Stimulated activated CD4-positive, alpha-beta T cell treated with anti-CD3 and anti-CD28 coated beads, Interleukin-1b, Interleukin-23, amount 100 ng/mL, for 4 hours (primary cell): ENCODE measurements around the gene ATP13A5.

Experiments
- DNase-seq, 2 donors: peaks; one replicate each; pipeline ENCODE4 v3.0.0-alpha.2; 2020; ENCODE audit warnings: low read depth in 2 of 2

Gene ATP13A5

DNA sequence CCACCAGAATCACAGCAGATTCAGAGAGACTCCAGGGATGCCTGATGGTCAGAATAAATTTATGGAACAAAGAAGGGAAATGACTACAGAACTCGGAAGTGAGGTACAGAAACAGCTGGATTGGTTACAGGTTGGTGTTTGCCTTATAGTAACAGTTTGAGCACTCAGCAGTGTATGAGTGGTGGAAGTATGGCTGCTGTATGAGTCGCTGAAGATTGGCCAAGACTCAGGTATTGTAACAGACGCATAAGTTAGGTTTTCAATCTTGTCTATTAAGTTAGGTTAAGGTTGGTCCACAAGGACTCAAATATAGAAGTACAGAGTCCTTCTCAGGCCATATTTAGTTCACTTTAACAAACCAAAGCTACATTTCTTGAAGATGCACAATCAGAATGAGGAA lies 33.1 kb downstream of the ATP13A5 start:
- no peak for DNase-seq

DNA sequence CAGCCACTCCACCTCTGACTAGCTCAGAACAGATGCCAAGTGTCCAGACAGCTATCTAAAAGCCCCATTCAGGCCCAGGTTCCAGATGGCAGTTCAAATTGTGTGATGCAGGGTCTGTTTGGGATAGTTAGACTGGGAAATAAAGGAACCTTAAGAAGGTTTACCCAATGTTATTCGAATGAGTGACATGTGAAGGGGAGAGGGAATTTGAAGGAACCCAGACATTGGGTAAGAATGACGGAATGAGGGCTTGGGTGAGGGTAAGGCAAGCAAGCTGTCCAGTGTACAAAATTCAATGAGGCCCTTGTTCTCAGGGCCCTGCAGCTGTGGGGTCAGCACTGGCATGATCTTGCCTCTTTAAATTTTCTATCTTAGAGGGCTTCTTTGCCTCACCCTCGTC lies 34.1 kb downstream of the ATP13A5 start:
- DNase-seq = no peak

DNA sequence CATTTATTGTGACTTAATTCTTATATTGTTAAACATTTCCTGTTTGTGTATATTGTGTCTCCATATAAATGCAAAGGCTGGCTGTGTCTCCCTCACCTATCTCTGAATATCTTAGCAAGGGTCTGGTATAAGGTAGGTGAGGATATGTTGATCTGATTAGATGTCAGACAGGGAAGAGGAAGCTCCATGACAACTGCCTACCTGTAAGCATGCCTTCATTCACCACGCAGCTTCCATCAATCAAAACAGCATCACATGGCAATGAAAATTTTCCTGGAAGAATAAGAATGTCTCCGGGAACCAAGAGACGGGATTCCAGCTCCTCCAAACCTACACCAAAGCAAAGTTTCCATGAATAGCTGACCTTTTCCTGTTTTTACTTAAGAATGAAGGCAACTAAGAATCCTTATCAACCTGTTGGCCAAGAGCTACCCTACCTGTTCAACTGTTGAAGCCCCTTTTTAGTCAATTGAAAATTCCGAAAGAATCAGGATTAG lies 34.8 kb downstream of the ATP13A5 start:
- no peak for DNase-seq

- no peak for DNase-seq
Measured at GRCh38 chr3:193342551-193342950, 36.0 kb downstream of the ATP13A5 start.

- DNase-seq = no peak
Measured at GRCh38 chr3:193335031-193335430, 43.5 kb downstream of the ATP13A5 start.

GRCh38 chr3:193333229-193333628 lies 45.3 kb downstream of the ATP13A5 start:
- DNase-seq = no peak

DNA sequence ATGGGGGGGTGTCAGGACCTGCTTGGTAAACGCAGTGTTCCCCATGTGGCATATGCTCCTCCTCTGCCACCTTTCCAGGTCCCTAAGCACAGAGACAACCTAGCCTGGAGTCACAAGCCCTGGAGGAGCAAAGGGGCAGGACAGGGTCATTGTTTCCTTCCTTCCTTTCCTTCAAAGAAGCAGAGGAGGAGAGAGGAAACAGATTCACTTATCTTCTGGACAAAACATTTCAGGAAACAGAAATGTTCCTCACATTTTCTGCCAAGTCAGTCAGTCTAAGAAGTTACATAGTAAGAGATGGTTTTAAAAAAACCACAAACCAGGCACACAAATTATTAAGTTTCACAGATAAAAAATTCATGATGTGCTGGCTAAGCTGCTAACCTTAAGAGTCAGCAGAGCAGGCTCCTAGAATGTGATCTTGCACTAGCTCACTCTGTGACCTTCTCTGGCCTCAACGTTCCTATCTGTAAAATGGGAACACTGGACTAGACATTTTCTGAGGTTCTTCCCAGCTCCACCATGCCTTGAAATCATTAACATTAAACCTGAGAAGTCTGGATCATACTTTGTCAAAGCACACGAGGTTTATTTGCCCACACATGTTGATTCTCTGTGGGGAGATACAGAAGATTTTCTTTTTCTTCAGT lies 47.9 kb downstream of the ATP13A5 start:
- DNase-seq = no peak

GRCh38 chr3:193317682-193318300 lies 60.8 kb downstream of the ATP13A5 start:
- no peak for DNase-seq

DNA sequence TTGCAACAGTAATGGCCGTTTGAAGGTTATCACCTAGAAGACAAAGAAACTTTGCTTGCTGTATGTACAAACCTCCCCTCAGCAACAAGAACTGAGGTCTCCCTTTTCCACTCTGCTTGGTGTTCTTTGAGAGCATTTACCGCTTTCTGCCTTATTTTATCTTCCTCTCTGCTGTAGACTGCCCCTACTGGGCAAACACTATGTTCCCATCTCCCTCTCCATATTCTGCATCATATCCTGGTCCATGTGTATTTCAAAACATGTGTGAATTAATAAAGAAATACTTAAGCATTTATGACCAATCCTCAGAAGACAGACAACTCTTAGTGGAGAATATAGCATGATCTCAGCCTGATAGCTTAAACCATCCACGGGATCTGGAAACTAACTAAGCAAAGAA lies 64.4 kb downstream of the ATP13A5 start:
- no peak for DNase-seq

DNA sequence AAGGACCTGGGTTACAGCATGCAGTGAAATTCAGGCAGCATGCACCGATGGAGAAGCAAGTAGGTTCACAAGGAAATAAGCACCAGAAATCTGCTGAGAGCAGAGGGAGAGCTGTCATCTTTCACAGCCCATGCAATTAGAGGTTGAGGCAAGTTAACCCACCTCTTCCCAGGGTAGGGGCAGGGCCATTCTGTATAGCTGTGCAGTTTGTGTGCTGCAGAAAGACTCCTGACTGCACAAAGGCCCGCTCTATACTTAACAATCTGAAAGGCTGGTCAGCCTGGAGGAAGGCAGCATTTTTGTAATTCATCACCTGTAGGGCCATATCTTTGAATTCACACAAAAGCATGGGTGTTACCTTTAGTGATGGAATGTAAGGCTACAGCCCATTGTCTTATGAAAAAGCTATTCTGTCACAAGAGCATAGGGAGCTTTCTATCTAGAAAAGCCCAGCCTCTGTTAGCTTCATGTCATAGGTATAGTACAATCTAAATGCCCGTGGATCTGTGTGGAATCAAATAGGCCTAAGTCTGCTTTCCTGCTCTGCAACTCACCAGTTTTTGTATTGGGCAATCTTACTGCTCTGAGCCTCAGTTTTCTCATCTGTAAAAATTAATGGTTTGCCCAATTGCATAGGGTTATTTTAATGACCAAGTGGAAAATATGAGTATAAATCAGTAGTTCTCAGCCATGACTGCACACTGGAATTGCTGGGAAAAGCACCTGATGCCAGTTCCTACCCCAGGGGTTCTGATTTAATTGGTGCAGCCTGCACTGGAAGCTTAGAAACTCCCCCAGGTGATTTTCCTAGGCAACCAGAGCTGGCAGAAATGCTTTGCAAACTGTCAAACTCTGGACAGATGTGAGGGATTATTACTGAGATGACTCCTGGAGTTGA lies 65.2 kb downstream of the ATP13A5 start:
- no peak for DNase-seq

GRCh38 chr3:193310914-193311723 lies 67.4 kb downstream of the ATP13A5 start:
- no peak for DNase-seq

DNA sequence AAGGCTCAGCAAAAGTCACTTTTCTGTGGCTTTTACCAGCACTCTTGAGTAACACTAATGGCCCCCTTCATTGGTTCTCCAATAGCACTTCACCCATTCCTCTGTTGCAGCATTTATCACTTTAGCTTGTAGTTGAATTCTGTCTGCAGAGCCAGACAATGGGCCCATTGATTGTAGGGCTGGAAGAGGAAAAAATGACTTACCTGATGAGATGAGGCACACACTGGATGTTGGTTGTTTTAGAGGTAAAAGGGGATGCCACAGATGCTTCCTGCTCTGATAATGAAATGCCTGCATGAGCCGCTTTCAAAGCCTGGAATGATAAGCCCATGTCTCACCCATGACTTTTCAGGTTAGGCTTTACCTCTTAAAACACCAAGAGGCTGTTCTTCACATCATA lies 73.2 kb downstream of the ATP13A5 start:
- DNase-seq = no peak

DNA sequence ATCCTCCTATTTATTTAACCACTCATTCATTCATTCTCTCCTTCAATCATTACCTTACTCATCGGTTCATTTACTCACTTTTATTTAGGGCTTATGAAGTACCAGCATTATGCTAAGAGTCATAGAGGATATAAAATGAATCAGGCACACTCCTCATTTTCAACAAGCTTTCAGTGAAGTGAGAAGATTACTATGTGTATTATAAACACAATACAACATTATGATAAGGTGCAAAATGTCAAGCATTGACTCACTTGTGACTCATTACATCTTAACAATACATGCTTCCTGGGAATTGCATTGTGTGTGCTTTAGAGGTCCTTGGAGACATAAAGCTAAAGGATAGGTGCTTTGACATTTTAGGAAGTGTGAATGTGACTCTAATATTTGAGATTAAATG lies 77.1 kb downstream of the ATP13A5 start:
- DNase-seq = no peak

DNA sequence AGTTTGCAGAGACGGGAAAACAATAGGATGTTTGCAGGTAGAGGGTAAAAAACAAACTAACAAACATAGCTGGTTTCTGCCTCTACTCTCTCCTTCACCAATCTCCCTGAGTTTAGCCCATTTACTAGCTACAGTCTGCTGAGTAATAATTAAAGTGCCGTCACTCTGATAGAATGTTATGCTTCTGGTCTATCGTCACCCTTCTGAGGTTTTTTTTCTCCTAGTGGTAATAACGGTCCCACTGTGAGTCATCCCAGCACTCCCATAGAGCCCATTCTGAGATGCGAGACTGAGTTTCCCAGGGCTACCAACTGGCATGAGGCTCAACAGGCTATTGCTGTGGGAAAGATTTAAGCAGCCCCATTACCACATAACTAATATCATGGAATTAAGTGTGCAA lies 81.1 kb downstream of the ATP13A5 start:
- DNase-seq = no peak

DNA sequence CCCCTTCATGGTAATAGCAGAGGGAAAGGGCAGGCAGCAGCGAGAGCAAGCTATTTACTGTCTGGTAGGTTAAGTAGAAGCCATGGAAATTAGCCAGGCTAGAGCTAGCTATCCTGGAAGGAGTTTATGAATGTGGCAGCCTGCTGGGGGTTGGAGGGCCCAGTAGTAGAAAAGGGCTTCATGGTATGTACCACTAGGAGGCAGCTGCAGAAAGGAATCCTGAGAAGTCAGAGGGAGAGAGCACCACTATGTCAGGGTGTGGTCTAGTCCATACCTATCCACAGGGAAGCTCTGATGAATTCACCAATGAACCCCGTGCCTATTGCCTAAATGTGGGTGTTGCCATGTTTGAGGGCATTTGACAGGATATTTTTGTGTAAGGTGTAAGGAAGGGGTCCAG lies 82.6 kb downstream of the ATP13A5 start:
- DNase-seq = no peak

DNA sequence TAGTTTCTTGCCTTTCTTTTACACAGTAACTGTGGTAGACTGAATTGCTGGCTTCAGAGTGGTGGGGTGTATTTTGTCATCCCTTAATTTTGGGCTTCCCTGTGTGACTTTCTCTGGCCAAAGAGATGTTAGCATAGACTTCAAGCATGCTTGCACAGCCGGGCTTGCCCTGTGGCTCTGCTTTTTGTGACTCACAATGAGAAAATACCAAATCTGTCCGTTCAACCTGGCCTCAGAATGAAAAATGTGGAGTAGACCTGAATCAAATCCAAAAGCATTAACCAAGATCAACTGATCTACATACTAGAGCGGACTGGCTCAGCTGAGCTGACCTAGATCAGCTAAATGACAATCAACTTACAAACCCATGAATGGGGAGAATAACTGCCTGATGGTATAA lies 86.2 kb downstream of the ATP13A5 start:
- no peak for DNase-seq

DNA sequence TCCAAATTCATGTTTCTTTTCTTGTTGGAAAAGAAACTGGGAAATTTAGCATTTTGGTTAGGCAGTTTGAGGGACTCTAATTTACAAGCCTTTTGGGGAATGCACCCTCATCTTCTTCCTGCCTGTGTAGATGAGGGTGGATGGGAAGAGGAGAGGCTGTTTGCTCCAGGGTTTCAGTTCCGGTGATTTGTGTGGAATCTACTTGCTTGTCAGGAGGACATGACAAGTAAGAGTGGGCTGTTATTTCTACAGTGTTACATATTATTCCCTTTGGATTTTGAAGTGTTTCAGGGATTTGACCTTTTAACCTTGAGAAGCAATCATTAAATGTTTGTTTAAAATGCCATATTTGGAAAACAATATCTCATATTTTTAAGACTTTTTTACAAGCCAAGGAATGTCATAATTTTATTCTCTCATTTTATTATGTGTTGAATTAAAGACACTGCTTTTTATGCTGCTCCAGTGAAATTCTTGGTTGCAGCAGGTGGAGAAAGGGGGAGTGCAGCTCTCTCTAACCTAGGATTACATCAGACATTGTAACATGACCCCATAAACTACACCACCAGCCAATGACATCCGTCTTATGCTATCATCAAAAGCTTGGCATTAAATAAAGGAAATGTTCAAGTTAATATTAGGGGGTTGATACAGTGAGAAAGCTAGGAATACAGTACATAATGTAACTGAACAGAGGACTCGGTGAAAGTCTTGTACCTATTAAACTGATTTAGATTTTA lies 107.3 kb downstream of the ATP13A5 start:
- DNase-seq = no peak

GRCh38 chr3:193270451-193270850 lies 108.1 kb downstream of the ATP13A5 start:
- no peak for DNase-seq

GRCh38 chr3:193269343-193270028 lies 109.1 kb downstream of the ATP13A5 start:
- DNase-seq = no peak

DNA sequence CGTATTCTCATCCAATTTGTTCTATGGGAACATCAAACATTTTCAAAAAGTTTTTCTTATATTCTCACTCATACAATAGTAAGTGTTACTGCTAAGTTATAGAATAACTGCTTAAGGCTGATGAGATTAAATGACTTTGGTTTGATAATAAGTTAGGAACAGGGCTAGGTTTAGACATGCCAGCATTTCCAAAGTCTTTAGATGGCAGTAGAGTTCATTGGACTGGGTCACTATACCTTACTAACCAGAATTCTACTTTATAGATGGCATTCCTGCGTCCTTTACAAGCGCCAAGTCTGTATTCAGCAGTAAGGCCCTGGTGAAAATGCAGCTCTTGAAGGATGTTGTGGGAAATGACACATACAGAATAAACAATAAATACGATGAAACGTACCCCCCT lies 115.8 kb downstream of the ATP13A5 start:
- DNase-seq = no peak

- no peak for DNase-seq
Measured at GRCh38 chr3:193261970-193262369, 116.6 kb downstream of the ATP13A5 start.
